Bronchial epithelial cell (primary cell): ENCODE measurements around the gene FAM219A. TPM values are rescaled to one million over a fixed set of nuclear protein-coding genes. Genes with fewer than 3 reads are reported as not detected.

Experiments used
- DNase-seq: peaks from one replicate; pipeline ENCODE4 v3.0.0-alpha.2; 2010; ENCODE audit warnings: low read depth
- FAIRE-seq: peaks from 2 replicates; lab custom pipeline; 2011; peaks lifted over from hg19 to GRCh38; lab: Jason Lieb, UNC
- H3K27me3 ChIP-seq: 2 replicates; pipeline ENCODE4 v1.5.1; 2011; ENCODE audit warnings: low read length; ENCODE audit not compliant: control insufficient read depth, insufficient read depth
- H3K36me3 ChIP-seq: 2 replicates; pipeline ENCODE4 v1.5.1; 2011; ENCODE audit warnings: low read length; ENCODE audit not compliant: control insufficient read depth, insufficient read depth
- H3K4me3 ChIP-seq: 2 replicates; pipeline ENCODE4 v1.5.1; 2011; ENCODE audit warnings: mild to moderate bottlenecking, low read depth, low read length, control low read depth
- total RNA-seq: library from RNA; depleted of rRNA; stranded (reverse); fragments of >200 nt; gene quantifications from 2 replicates; pipeline ENCODE4 v1.2.1, GENCODE V29; 2014
- TF ChIP-seq, protein P1 (sequence below): IDR thresholded peaks from 2 replicates; pipeline ENCODE4 v1.5.1; 2011; ENCODE audit warnings: mild to moderate bottlenecking, moderate library complexity, low read length, control low read depth, inconsistent platforms; ENCODE audit not compliant: insufficient read depth, severe bottlenecking

Gene FAM219A
- total RNA-seq, 1 donor from 2014 or later, result 3.9 TPM

DNA sequence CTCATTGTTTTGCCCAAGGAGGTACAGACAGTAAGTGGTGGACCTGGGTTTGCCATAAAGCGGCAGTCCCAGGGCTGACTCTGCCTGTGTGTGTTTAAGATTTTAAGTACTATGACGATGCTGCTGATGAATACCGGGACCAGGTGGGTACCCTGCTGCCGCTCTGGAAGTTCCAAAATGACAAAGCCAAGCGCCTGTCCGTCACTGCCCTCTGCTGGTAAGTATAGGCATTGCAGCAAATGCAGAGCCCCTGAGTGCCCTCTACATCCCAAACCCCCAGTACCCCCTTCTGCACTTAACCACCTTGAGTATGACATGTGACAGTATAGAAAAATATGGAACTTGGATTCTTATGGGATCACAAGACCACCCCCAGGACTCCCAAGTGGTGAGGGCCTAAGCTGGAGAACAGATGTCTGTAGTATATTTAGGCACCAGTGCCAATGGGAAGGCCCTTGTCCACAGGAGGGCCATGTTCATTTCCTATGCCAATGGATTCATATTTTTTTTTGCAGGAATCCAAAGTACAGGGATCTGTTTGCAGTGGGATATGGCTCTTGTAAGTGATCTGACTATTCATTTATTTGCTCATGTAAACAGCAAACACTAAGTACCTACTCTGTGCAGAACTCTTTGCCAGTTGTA, 42.4 kb upstream of the FAM219A start:
- H3K36me3 ChIP-seq, result no peaks in the 10 kb centered on the region
- DNase-seq (peak; percentile 41), FAIRE-seq (no peak)
- H3K4me3 ChIP-seq, result no peak overlapping the region
- peaks cover 9% of the 10 kb centered on the region for H3K27me3 ChIP-seq
- TF ChIP-seq, protein P1, sequence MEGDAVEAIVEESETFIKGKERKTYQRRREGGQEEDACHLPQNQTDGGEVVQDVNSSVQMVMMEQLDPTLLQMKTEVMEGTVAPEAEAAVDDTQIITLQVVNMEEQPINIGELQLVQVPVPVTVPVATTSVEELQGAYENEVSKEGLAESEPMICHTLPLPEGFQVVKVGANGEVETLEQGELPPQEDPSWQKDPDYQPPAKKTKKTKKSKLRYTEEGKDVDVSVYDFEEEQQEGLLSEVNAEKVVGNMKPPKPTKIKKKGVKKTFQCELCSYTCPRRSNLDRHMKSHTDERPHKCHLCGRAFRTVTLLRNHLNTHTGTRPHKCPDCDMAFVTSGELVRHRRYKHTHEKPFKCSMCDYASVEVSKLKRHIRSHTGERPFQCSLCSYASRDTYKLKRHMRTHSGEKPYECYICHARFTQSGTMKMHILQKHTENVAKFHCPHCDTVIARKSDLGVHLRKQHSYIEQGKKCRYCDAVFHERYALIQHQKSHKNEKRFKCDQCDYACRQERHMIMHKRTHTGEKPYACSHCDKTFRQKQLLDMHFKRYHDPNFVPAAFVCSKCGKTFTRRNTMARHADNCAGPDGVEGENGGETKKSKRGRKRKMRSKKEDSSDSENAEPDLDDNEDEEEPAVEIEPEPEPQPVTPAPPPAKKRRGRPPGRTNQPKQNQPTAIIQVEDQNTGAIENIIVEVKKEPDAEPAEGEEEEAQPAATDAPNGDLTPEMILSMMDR, result peak; percentile 98

DNA sequence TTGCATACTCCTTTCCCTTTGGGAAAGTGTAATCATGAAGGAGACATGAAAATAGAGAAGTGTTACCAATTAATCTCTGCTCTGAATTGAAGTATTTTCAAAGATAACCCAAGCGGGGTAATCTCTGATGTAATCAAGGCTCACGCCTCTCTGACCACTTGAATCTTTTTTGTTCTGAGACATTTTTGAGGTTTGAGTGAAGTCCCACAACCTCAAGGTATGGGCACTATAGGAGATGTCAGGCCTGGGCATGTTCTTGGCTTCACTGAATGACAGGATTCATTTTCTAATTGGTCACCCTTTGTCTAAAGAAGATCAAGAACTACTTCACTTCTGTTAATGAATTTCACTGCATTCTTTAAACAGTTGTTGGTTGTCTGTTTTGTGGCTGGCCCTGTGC, 40.7 kb upstream of the FAM219A start:
- H3K4me3 ChIP-seq, result no peak overlapping the region
- FAIRE-seq, result peak; percentile 70
- H3K36me3 ChIP-seq, result no peaks in the 10 kb centered on the region
- DNase-seq, result peak; percentile 62
- H3K27me3 ChIP-seq, result peaks cover 9% of the 10 kb centered on the region
- TF ChIP-seq, protein P1, result no peak

DNA sequence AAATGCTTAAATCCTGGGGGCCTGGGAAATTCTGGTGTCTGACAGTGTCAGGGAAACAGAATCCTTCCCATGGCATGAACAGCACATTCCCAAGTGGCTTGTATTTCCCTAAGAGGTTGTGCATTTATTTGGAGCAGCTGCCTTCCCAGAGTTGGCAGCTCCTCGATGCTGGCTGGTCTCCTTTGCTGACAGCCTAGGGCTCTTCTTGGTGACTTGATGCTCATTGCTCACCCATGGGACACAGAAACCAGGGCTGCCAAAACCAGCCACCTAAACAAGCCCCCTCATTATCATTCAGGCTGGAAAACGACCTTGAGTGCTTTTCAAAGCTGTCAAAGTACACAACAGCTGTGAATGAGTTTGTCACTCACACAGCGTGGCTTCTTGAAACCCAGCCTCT, 40.2 kb upstream of the FAM219A start:
- FAIRE-seq (no peak), DNase-seq (no peak)
- H3K4me3 ChIP-seq, result no peak overlapping the region
- H3K36me3 ChIP-seq, result no peaks in the 10 kb centered on the region
- peaks cover 9% of the 10 kb centered on the region for H3K27me3 ChIP-seq
- TF ChIP-seq, protein P1, result no peak

DNA sequence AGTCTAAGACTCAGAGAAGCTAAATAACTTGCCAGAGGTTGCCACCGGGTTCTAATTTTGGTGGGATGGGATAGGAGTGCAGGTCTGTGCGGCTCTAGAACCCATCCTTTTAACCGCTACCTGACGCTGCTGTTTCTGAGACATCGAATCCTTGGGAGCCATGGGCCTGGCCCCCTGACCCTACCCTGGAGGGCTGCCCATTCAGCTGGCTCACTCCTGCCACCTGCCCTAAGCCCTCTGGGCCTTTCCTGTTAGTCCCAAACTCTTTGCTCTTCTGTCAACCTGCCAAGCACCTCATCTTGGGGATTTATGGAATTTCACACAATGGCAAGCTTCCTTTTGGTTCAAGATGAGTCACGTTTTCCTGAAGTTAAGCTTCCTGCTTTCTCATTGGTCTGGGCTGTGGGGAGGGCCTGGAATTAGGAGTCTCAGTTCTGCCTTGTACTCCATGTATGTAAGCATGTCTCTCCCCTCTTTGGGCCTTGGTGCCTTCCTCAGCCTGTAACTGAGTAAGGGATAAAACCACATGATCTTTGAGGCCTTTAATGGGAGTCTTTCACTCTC, 37.9 kb upstream of the FAM219A start:
- FAIRE-seq, result no peak
- peak; percentile 57 for DNase-seq
- H3K27me3 ChIP-seq, result no peaks in the 10 kb centered on the region
- H3K36me3 ChIP-seq, result no peaks in the 10 kb centered on the region
- TF ChIP-seq, protein P1, result no peak
- H3K4me3 ChIP-seq, result no peak overlapping the region

DNA sequence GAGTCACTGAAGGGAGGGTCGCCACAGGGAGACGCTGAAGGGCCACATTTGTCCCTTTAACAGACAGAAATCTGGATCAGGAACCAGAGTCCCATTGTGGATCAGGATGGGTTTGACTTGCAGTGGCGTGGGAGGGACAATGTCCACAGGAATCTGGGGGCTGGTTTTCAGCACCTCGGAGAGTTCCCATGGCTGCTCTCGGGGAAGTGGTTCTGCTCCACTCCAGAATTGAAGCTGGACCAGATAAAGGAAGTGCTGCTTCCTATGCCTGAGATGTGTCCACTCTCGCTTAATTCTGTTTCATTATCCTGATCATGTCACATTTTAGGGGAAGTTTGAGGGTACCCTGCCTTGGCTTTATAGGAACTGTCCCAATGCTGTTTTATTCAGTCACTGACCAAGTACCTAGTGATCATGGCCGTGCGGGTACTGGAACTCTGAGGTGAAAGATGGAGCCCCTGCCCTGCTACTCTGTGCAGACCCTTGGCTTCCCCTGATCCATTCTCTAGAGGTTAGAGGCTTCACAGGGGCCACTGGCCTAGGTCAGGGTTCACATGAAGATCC, 35.7 kb upstream of the FAM219A start:
- H3K27me3 ChIP-seq, result peaks cover 1% of the 10 kb centered on the region
- DNase-seq (peak; percentile 22), FAIRE-seq (no peak)
- H3K4me3 ChIP-seq, result no peak overlapping the region
- H3K36me3 ChIP-seq, result no peaks in the 10 kb centered on the region
- TF ChIP-seq, protein P1, result no peak
